Anterior cingulate cortex (tissue), 58 donors: ENCODE results near the gene ZNF354C.

Source experiments
- DNase-seq, 58 donors: peaks; one replicate each; lab custom pipeline; 2025; lab: John Stamatoyannopoulos, UW

Gene ZNF354C

DNA sequence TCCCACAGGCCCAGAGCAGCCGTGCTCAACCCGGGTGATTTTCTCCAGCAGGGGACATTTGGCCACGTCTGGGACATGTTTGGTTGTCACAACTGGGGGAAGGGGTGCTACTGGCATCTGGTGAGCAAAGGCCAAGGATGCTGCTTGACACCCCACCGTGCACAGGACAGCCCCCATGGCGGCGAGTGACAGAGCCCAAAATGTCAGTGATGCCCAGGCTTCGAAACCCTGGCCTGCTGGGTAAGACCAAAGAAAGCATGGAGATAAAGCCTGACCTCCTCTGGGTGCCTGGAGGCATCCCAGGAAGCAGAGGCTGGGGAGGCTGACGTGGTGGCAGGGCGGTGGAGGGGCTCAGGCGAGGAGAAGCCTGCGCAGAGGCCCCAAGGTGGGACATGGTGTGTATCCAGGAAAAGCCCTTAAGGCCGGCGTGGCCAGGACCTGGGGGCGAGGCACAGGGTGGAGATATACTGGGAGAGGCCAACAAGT is 66.4 kb downstream of the ZNF354C start:
- no peak for DNase-seq

DNA sequence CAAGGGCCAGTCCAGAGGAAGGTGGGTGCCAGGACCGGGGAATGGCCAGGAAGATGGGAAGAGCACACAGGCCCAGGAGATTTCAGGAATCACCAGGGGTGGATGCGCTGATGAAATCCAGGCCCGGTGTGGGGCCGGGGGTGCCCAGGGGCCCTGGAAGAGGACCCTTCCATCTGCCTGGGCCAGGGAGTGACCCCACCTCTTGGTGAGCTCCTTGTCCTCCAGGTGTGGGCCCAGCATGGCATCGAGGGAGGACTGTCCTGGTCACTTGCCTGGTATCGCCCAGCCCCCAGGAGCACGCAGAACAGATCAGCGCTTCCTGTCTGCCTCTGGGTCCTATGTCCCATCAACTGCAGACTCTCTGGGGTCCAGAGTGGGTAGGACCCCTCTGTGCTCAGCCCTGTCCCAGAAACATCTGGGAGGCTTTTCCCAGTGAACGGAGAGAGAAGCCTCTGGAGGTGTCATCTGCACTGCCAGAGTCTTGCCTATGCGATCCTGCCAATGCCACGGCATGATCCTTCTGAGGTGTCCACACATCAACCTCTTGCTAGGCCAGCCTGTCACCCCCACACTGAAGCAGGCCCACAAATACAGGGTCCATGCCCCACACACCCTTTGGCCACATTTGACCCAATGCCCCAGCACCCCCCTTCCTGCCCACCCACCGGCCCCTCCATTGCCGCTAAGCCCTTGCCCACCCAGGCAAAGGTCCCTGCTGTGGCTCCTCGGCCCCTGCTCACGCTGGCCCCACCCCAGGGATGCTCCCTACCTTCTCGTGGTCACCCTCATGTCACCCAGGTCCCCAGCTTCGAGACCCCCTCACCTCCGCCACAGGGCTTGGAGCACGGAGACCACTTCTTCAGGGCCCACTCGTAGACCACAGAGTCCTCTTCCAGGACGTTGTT is 67.2 kb downstream of the ZNF354C start:
- no peak for DNase-seq

DNA sequence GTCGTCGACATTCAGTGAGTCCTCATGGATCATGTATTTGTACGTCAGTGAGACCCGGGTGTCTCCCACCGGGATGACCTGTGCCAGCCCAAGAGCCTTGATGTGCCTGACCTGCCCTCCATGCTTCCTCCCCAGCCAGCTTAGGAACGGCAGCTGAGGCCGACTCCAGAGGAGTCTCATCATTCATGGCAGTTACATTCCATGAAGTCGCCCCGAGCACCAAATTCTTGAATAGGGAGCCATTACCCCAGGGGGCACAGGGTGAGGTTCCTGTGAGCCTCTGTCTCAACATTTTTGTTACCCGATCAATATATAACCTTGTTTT is 67.8 kb downstream of the ZNF354C start:
- DNase-seq = no peak

DNA sequence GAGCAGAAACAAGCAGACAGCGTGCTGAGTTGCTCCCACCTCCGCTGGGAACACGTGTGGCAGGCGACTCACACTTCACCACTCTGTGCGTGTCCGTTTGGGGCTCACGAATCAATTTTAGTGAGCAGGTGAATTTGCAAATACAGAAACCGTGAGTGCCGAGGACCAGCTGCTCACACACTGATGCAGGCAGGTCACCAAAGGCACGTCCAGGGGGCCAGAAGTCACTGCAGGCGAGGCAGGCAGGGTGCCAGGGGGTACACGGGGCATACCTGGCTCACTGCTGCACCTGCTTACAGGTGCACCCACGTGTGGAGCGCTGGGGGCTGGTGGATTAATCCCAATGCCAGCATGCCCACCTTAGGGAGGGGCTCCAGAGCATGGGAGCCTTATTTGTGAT is 68.8 kb downstream of the ZNF354C start:
- no peak for DNase-seq

DNA sequence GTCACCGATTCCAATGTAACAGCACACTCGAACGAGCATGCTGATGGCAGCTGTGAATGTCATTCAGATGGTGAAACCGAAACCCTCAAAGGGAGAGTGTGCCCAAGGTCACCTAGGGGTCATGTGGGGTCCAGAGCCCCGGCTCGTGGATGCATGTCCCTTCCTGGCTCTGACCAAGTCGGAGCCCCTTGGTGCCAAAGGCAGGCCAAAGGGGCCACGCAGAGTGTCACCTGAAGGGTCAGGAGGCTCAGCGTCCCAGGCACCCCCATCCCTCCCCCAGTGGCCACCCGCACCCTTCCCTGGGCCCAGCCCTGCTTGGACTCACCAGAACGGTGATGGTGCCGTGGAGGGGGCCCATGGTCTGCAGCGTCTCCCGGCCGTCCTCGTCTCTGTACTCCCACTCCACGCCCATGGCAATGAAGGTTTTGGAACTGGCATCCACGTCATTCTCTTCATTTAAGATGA is 69.5 kb downstream of the ZNF354C start:
- no peak for DNase-seq

DNA sequence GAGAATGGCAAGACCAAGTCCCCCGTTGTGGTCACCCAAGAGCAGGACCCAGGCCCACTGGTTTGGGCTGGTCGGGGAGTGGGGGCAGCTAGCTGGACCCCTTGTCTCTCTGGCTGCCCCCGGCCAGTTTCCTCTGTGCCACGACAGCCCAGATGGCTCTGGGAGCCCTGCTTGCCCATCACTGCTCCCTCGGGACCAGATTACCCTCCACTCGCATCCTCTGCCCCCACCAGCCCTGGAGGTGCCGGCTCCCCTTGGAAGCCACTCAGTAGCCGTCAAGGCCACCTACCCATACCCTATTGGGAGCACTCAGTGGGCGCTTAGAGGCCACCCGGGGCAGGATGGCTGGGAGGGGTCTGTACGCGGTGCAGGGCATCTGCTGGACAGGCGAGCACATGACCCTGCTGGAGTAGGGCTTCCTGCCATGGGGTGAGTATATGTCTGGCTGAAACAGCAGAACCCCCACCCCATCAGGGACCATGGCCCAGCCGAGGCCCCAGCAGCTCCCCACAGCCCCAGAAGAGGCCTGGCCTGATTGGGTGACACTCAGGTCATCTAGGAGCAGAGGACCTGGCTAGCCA is 70.0 kb downstream of the ZNF354C start:
- no peak for DNase-seq

DNA sequence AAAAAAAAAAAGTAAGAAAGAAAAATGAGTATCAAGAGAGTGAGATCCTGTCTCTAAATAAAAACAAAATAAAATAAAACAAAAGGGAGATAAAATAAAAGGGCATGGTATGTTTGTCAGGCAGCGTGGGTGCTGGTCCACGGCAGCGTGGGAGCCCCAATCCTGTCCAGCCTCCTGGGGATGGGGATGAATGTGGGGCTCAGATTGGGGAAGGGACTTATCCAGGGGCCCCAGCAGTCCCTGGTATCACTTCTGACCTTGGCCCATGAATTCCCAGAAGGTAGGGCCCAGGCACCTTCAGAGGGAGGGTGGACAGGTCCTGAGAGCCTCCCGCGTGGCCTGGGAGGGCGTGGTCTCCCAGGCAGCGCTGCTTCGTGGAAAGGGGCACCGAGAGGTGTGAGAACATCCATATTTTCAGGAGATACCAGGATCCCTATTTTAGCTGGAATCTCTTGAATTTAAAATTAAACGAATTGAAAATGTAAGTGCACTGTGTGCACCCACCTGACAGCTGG is 71.2 kb downstream of the ZNF354C start:
- no peak for DNase-seq

DNA sequence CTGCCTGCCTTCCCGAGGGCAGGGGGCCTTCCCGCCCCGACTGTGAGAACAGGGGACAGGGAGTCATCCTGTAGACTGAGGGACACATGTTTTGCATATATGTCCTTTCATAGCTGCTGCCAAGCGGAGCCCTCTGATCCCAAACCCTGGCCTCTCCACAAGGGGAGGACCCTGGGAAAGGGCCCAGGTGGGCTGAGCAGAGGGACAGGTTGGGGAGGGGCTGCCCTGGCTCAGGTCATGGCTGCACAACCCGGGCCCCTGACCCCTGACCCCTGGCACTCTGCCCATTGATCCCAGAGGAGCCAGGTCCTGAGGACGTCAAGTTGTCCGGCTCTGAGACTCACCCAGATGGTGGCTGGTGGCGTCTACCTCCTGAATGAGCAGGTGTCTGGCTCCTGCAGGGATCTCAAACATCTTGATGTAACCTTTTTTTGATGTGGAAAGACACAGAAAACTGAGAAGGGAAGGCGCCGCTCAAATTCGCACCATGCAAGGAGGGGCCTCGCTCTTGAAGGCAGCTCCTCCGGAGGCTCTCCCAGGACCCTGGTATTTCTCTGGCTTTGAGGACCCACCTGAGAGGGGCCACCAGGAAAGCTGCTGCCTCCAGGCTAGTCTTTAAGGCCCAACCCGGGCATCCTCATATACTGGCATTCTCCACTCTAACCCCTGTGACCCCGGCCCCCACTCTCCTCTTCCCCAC is 71.9 kb downstream of the ZNF354C start:
- peak in 2 of 58 donors; percentile 4 to 9 for DNase-seq

DNA sequence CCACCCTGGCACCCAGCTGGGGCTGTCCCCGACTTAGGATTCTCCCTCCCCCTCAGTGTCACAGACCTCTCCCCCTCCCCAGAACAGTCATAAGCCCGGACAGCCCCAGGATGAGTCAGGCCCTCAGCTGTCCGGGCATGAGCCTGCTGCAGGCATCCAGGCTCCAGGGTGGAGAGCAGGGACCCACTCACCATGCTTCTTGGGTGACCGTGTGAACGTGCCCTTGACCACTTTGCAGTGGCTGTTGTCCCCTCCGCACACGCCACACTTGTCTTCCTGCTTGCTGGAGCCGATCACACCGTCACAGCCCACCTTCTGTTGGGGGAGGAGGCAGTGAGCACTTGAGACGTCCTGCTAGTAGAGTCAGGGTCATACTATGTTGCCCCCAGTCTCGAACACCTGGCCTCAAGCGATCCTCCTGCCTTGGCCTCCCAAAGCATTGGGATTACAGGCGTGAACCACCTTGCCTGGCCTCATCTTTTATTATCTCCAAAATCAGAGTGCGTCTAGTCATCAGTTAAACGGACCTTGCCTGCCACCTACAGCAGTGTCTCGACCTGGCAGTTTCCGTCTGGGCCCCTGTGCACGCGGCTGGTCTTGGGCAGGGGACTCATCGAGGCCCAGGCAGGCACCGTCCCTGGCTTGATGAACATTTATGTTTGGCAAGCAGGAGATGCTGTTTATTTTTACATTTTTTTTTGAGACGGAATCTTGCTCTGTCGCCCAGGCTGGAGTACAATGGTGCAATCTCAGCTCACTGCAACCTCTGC is 72.6 kb downstream of the ZNF354C start:
- no peak for DNase-seq
